Type B pancreatic cell (in vitro differentiated cells): ENCODE measurements around the gene PPP6R3. TPM values are rescaled to one million over a fixed set of nuclear protein-coding genes. Genes with fewer than 3 reads are reported as not detected.

Experiments
- DNase-seq: peaks from one replicate; pipeline ENCODE4 v3.0.0; 2021; ENCODE audit warnings: mixed read lengths; ENCODE audit not compliant: unreplicated experiment; ENCODE audit errors: extremely low spot score
- H3K27ac Mint-ChIP-seq: 2 replicates; pipeline ENCODE4 v1.8.0; 2021; ENCODE audit warnings: mild to moderate bottlenecking, mixed read lengths
- H3K27me3 Mint-ChIP-seq: 2 replicates; pipeline ENCODE4 v1.8.0; 2021; ENCODE audit warnings: mixed read lengths
- H3K36me3 Mint-ChIP-seq: 2 replicates; pipeline ENCODE4 v1.8.0; 2021; ENCODE audit warnings: mixed read lengths
- H3K4me1 Mint-ChIP-seq: one replicate; pipeline ENCODE4 v1.8.0; 2021; ENCODE audit warnings: mixed read lengths; ENCODE audit not compliant: unreplicated experiment
- H3K4me3 Mint-ChIP-seq: 2 replicates; pipeline ENCODE4 v1.8.0; 2021; ENCODE audit warnings: mild to moderate bottlenecking, mixed read lengths
- H3K9me3 Mint-ChIP-seq: 2 replicates; pipeline ENCODE4 v1.8.0; 2021; ENCODE audit warnings: mixed read lengths
- CTCF ChIP-seq: fragments of 200-600 bp; sonication (generic); conservative IDR thresholded peaks from 2 replicates; pipeline ENCODE4 v1.5.0; 2021; ENCODE audit warnings: antibody characterized with exemption, mild to moderate bottlenecking
- total RNA-seq: library from RNA; stranded (reverse); gene quantifications from 2 replicates; pipeline ENCODE4 v1.2.1, GENCODE V29; 2021; ENCODE audit warnings: low replicate concordance

The PPP6R3 gene
- total RNA-seq, 1 donor from 2014 or later, result 104 TPM

GRCh38 chr11:68546555-68546954 is 86.0 kb downstream of the PPP6R3 start:
- H3K4me1 Mint-ChIP-seq, result peaks cover 30% of the 10 kb centered on the region
- peak overlapping the region; percentile 81 for H3K27ac Mint-ChIP-seq
- peaks cover 66% of the 10 kb centered on the region for H3K36me3 Mint-ChIP-seq
- no peak for DNase-seq
- H3K27me3 Mint-ChIP-seq, result no peaks in the 10 kb centered on the region
- no peak for TF ChIP-seq CTCF
- no peaks in the 10 kb centered on the region for H3K9me3 Mint-ChIP-seq
- H3K4me3 Mint-ChIP-seq, result no peak overlapping the region

- Mint-ChIP-seq H3K27me3 (no peaks in the 10 kb centered on the region), H3K4me1 (peaks cover 17% of the 10 kb centered on the region), H3K9me3 (no peaks in the 10 kb centered on the region), H3K27ac (no peak overlapping the region), H3K4me3 (no peak overlapping the region), H3K36me3 (peaks cover 66% of the 10 kb centered on the region)
- no peak for TF ChIP-seq CTCF
- DNase-seq, result no peak
Measured at GRCh38 chr11:68549789-68550484, 89.4 kb downstream of the PPP6R3 start.

GRCh38 chr11:68550485-68550817 is 89.9 kb downstream of the PPP6R3 start:
- TF ChIP-seq CTCF, result no peak
- Mint-ChIP-seq H3K4me3 (no peak overlapping the region), H3K9me3 (no peaks in the 10 kb centered on the region), H3K27me3 (no peaks in the 10 kb centered on the region), H3K36me3 (peaks cover 62% of the 10 kb centered on the region), H3K4me1 (peaks cover 17% of the 10 kb centered on the region), H3K27ac (no peak overlapping the region)
- no peak for DNase-seq

GRCh38 chr11:68551223-68551622 is 90.7 kb downstream of the PPP6R3 start:
- Mint-ChIP-seq H3K27ac (no peak overlapping the region), H3K27me3 (no peaks in the 10 kb centered on the region), H3K4me3 (no peak overlapping the region), H3K4me1 (peaks cover 15% of the 10 kb centered on the region), H3K36me3 (peaks cover 56% of the 10 kb centered on the region), H3K9me3 (no peaks in the 10 kb centered on the region)
- no peak for DNase-seq
- TF ChIP-seq CTCF, result no peak

GRCh38 chr11:68551777-68552176 is 91.2 kb downstream of the PPP6R3 start:
- H3K4me1 Mint-ChIP-seq, result peaks cover 11% of the 10 kb centered on the region
- no peaks in the 10 kb centered on the region for H3K9me3 Mint-ChIP-seq
- DNase-seq, result no peak
- no peak overlapping the region for H3K4me3 Mint-ChIP-seq
- H3K27me3 Mint-ChIP-seq, result no peaks in the 10 kb centered on the region
- no peak overlapping the region for H3K27ac Mint-ChIP-seq
- no peak for TF ChIP-seq CTCF
- peaks cover 51% of the 10 kb centered on the region for H3K36me3 Mint-ChIP-seq

GRCh38 chr11:68552542-68552941 is 92.0 kb downstream of the PPP6R3 start:
- Mint-ChIP-seq H3K9me3 (no peaks in the 10 kb centered on the region), H3K4me1 (peaks cover 11% of the 10 kb centered on the region), H3K4me3 (no peak overlapping the region), H3K27ac (peak overlapping the region; percentile 26), H3K36me3 (peaks cover 46% of the 10 kb centered on the region), H3K27me3 (no peaks in the 10 kb centered on the region)
- no peak for TF ChIP-seq CTCF
- no peak for DNase-seq
